Measurements from ENCODE around the gene SNRPA1. TPM values are rescaled to one million over a fixed set of nuclear protein-coding genes. Genes with fewer than 3 reads are reported as not detected.

Gene SNRPA1
- total RNA-seq, 4 donors from 2014 or later = 25.6 to 47.7 (median 29.3) TPM

GRCh38 chr15:101276501-101277037, 18.5 kb downstream of the SNRPA1 start:
- no peak for TF ChIP-seq CTCF (IDR thresholded peaks at IDR 0.05)
- no peak for DNase-seq (ENCODE audit: low spot score)
- no peak for ATAC-seq (ENCODE audit: low FRiP score)

DNA sequence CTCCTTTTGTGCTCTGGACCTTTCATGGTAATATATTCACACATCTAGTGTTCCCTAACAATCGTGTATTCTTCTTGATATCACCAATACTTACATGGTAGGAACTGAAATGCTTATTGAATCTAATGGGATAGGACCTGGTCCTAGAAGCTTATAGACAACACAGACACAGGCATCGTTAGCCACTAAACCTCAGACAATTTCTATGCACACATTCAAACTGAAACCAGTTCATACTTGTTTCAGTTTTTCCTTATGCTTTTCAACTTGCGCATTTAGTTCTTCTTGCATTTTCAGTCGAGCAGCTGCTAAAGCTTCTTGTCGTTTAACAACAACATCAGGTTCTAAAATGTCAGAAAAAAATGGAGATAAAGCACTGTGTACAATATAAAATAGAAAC, 20.0 kb downstream of the SNRPA1 start:
- DNase-seq (ENCODE audit: low spot score) (no peak), ATAC-seq (ENCODE audit: low FRiP score) (no peak)
- no peak for TF ChIP-seq CTCF (IDR thresholded peaks at IDR 0.05)

- no peak for TF ChIP-seq CTCF (IDR thresholded peaks at IDR 0.05)
- ATAC-seq (ENCODE audit: low FRiP score) (no peak), DNase-seq (ENCODE audit: low spot score) (no peak)
Measured at GRCh38 chr15:101273534-101273933, 21.5 kb downstream of the SNRPA1 start.

GRCh38 chr15:101272584-101272983, 22.5 kb downstream of the SNRPA1 start:
- ATAC-seq (ENCODE audit: low FRiP score) (no peak), DNase-seq (ENCODE audit: low spot score) (no peak)
- TF ChIP-seq CTCF (IDR thresholded peaks at IDR 0.05) = no peak

- DNase-seq (ENCODE audit: low spot score) (no peak), ATAC-seq (ENCODE audit: low FRiP score) (no peak)
- TF ChIP-seq CTCF (IDR thresholded peaks at IDR 0.05) = no peak
Measured at GRCh38 chr15:101269479-101270223, 25.4 kb downstream of the SNRPA1 start.

- TF ChIP-seq CTCF (IDR thresholded peaks at IDR 0.05) = no peak
- ATAC-seq (ENCODE audit: low FRiP score) = no peak
Measured at GRCh38 chr15:101267320-101268104, 27.5 kb downstream of the SNRPA1 start.

More at GRCh38 chr15:101267320-101268104, 27.5 kb downstream of the SNRPA1 start:
- no peak for DNase-seq (ENCODE audit: low spot score)

Measured in omental fat pad (tissue), 4 donors.